GM12872 (cell line): ENCODE results near the gene UBE2E1.

ENCODE experiments used
- CTCF ChIP-seq: IDR thresholded peaks from 3 replicates; pipeline ENCODE4 v1.5.1; 2011; ENCODE audit warnings: low read depth, mild to moderate bottlenecking, low read length, moderate library complexity; ENCODE audit not compliant: insufficient read depth

UBE2E1 gene

GRCh38 chr3:23831517-23832394 is 26.0 kb downstream of the UBE2E1 start:
- no peak for TF ChIP-seq CTCF

- TF ChIP-seq CTCF: no peak
Observed at GRCh38 chr3:23832523-23832922, 26.8 kb downstream of the UBE2E1 start.

DNA sequence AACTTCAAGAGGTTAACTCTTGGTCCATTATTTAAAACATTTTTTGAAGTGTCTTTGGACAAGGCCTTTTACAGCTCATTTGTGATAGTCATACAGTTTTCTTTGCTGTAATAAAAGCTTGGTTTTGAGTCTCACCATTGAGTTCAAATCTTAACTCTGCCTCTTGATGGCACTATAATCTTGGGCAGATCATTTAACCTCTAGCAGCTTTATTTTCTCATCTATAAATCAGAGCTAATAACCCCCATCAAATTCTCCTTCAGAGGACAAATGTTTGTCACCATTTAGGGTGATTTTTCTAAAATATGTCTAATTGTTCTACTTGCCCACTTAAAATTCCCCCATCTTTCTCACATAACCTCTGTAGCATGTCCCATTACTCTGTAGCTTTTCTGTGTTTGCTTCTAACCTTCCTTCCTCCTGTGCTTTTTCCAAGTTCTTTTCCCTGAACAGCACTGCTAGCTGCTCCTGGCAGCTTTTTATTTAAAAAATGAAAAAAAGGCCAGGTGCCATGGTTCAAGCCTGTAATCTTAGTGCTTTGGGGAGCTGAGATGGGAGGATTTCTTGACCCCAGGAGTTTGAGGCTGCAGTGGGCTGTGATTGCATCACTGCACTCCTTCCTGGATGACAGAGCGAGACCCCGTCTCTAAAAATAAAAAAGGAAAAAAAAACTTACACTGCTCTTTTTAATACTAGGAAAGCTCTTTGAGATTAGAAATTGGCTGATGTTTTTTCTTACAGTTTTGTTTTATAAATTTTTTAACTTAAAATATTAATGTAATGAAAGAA is 28.5 kb downstream of the UBE2E1 start:
- TF ChIP-seq CTCF: peak; percentile 37

DNA sequence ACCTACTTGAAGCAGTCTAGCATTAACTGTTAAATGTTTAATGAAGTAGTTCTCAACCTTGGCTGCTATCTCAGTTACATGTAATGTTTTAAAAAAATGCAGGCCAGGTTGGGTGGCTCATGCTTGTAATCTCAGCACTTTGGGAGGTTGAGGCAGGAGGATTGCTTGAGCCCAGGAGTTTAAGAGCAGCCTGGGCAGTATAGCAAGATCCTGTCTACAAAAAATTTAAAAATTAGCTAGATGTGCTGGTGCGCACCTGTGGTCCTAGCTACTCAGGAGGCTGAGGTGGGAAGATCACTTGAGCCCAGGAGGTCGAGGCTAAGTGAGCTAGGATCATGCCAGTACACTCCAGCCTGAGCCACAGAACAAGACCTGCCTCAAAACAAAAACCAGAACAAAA is 29.3 kb downstream of the UBE2E1 start:
- TF ChIP-seq CTCF: no peak

GRCh38 chr3:23835802-23836201 is 30.0 kb downstream of the UBE2E1 start:
- TF ChIP-seq CTCF: no peak

DNA sequence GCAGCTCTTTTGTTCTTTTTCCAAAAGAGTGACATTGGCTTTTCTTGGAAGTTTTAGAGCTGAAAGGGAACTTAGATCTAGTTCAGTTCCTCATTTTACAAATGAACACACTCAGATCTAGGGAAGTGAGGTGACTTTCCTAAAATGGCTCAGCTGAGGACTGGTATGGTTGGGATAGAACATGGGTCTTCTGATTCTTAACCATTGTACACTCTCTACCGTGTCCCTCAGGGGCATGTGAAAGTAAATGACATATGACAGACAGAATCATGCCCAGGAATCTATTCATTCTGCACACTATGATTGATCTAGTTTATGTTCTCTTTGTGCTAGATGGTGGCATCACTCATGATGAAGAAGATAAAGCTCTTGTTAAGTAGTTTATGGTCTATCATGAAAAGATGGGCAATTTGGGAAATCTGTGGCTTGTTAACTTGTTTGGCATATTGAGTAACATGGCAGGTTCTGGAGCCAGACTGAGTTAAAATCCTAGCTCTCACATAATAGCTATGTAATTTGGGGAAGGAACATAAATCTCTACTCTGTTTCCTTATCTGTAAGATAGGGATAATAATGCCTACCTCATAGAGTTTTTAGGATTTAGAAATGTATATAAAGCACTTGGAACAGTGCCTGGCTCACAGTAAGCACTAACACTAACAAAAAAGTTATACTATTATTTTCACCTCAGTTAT is 30.9 kb downstream of the UBE2E1 start:
- TF ChIP-seq CTCF: no peak

GRCh38 chr3:23837286-23837685 is 31.5 kb downstream of the UBE2E1 start:
- TF ChIP-seq CTCF: no peak
